DMS153 treated with DMSO at 0.1 percent for 48 hours (cell line): ENCODE measurements around the gene MDM1.

Experiments
- DNase-seq: peaks from one replicate; lab custom pipeline; 2025; ENCODE audit not compliant: unreplicated experiment; lab: John Stamatoyannopoulos, UW

Gene MDM1

GRCh38 chr12:68331869-68332727 is at the start of gene MDM1:
MDM1 (minus strand) TSS chr12:68332362; CDS start chr12:68332245, 117 bp downstream.
- peak; percentile 96 for DNase-seq

GRCh38 chr12:68381476-68382219 is 49.5 kb upstream of the MDM1 start:
- DNase-seq = no peak

- DNase-seq = no peak
Measured at GRCh38 chr12:68378872-68379606, 46.9 kb upstream of the MDM1 start.

GRCh38 chr12:68377881-68378280 is 45.7 kb upstream of the MDM1 start:
- DNase-seq = no peak

- DNase-seq = no peak
Measured at GRCh38 chr12:68376901-68377300, 44.7 kb upstream of the MDM1 start.

GRCh38 chr12:68375756-68376695 is 43.9 kb upstream of the MDM1 start:
- no peak for DNase-seq

GRCh38 chr12:68374307-68374982 is 42.3 kb upstream of the MDM1 start:
- DNase-seq = no peak

GRCh38 chr12:68370667-68371066 is 38.5 kb upstream of the MDM1 start:
- no peak for DNase-seq

- DNase-seq = no peak
Measured at GRCh38 chr12:68370006-68370590, 37.9 kb upstream of the MDM1 start.

GRCh38 chr12:68368327-68368726 is 36.2 kb upstream of the MDM1 start:
- DNase-seq = no peak

GRCh38 chr12:68367903-68368302 is 35.7 kb upstream of the MDM1 start:
- no peak for DNase-seq

GRCh38 chr12:68367116-68367515 is 35.0 kb upstream of the MDM1 start:
- DNase-seq = no peak

GRCh38 chr12:68364893-68365725 is 32.9 kb upstream of the MDM1 start:
- peak; percentile 79 for DNase-seq

- DNase-seq = no peak
Measured at GRCh38 chr12:68364328-68364727, 32.2 kb upstream of the MDM1 start.

- no peak for DNase-seq
Measured at GRCh38 chr12:68361953-68362352, 29.8 kb upstream of the MDM1 start.

GRCh38 chr12:68359674-68360073 is 27.5 kb upstream of the MDM1 start:
- no peak for DNase-seq

GRCh38 chr12:68358532-68359485 is 26.6 kb upstream of the MDM1 start:
- peak; percentile 23 for DNase-seq
